ENCODE data around the gene MAGEC3. TPM values are rescaled to one million over a fixed set of nuclear protein-coding genes. Genes with fewer than 3 reads are reported as not detected.

Gene MAGEC3
- total RNA-seq, 1 donor from 2014 or later, result 0.13 TPM

GRCh38 chrX:141941234-141941633, 103.1 kb downstream of the MAGEC3 start:
- Mint-ChIP-seq H3K9me3 (ENCODE audit: unreplicated experiment) (no peaks in the 10 kb centered on the region), H3K36me3 (ENCODE audit: low read depth, unreplicated experiment) (no peaks in the 10 kb centered on the region), H3K27ac (ENCODE audit: unreplicated experiment) (no peak overlapping the region), H3K4me3 (ENCODE audit: unreplicated experiment) (no peak overlapping the region), H3K4me1 (ENCODE audit: unreplicated experiment) (no peaks in the 10 kb centered on the region), H3K27me3 (ENCODE audit: unreplicated experiment) (no peaks in the 10 kb centered on the region)
- no peak for TF ChIP-seq CTCF (IDR thresholded peaks at IDR 0.05; ENCODE audit: unreplicated experiment)
- no peak for DNase-seq (ENCODE audit: low spot score)

GRCh38 chrX:141945426-141945825, 107.3 kb downstream of the MAGEC3 start:
- Mint-ChIP-seq H3K27ac (ENCODE audit: unreplicated experiment) (no peak overlapping the region), H3K27me3 (ENCODE audit: unreplicated experiment) (no peaks in the 10 kb centered on the region), H3K9me3 (ENCODE audit: unreplicated experiment) (no peaks in the 10 kb centered on the region), H3K36me3 (ENCODE audit: low read depth, unreplicated experiment) (no peaks in the 10 kb centered on the region), H3K4me3 (ENCODE audit: unreplicated experiment) (no peak overlapping the region), H3K4me1 (ENCODE audit: unreplicated experiment) (no peaks in the 10 kb centered on the region)
- no peak for DNase-seq (ENCODE audit: low spot score)
- no peak for TF ChIP-seq CTCF (IDR thresholded peaks at IDR 0.05; ENCODE audit: unreplicated experiment)

- no peaks in the 10 kb centered on the region for H3K9me3 Mint-ChIP-seq (ENCODE audit: unreplicated experiment)
- no peak for TF ChIP-seq CTCF (IDR thresholded peaks at IDR 0.05; ENCODE audit: unreplicated experiment)
- no peak overlapping the region for H3K4me3 Mint-ChIP-seq (ENCODE audit: unreplicated experiment)
- no peaks in the 10 kb centered on the region for H3K36me3 Mint-ChIP-seq (ENCODE audit: low read depth, unreplicated experiment)
- H3K27ac Mint-ChIP-seq (ENCODE audit: unreplicated experiment), result no peak overlapping the region
- no peak for DNase-seq (ENCODE audit: low spot score)
- no peaks in the 10 kb centered on the region for H3K27me3 Mint-ChIP-seq (ENCODE audit: unreplicated experiment)
- H3K4me1 Mint-ChIP-seq (ENCODE audit: unreplicated experiment), result no peaks in the 10 kb centered on the region
Measured at GRCh38 chrX:141947350-141947749, 109.2 kb downstream of the MAGEC3 start.

Other genes starting within 250 kb of the MAGEC3 start
- not detected for gene SPANXA2, start 248.6 kb upstream of the MAGEC3 start, total RNA-seq (ENCODE audit: unreplicated experiment)
- not detected for gene SPANXD, start 139.6 kb upstream of the MAGEC3 start, total RNA-seq (ENCODE audit: unreplicated experiment)
- not detected for gene MAGEC1, start 65.6 kb downstream of the MAGEC3 start, total RNA-seq (ENCODE audit: unreplicated experiment)

Data from endothelial cell (in vitro differentiated cells).